Measurements from ENCODE around the gene TNFRSF18.
"Not testable (repeated sequence)": the region's sequence is repeated elsewhere in the genome, so short reads cannot be mapped to it uniquely, and the experiment has no call there.

Gene TNFRSF18

GRCh38 chr1:1196431-1197187, 9.8 kb downstream of the TNFRSF18 start:
- DNase-seq: no peak

DNA sequence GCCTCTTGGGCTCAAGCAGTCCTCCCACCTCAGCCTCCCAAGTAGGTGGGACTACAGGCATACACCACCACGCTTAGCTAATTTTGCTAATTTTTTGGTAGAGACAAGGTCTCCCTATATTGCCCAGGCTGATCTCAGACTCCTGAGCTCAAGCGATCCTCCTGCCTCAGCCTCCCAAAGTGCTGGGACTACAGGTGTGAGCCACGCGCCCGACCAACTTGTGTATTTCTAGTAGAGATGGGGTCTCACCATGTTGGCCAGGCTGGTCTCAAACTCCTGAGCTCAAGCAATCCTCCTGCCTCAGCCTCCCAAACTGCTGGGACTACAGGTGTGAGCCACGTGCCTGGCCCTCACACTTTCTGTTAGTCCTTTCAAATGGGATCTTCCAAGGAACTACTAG, 10.7 kb downstream of the TNFRSF18 start:
- not testable (repeated sequence) for DNase-seq

DNA sequence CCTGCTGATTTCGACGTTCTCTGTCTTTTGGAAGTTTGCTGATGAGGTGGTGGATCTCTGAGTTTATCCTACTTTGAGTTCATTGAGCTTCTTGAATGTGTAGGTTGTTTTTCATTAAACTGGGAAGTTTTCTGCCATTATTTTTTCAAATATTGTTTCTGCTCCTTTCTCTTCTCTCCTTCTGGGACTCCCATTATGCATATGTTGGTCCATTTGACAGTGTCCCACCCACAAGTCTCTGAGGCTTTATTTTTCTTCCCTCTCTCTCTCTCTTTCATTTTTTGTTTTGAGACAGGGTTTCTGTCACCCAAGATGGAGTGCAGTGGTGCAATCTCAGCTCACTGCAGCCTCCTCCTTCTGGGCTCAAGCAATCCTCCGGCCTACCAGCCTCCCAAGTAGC, 11.7 kb downstream of the TNFRSF18 start:
- no peak for DNase-seq

GRCh38 chr1:1191734-1192133, 14.7 kb downstream of the TNFRSF18 start:
- DNase-seq: no peak

DNA sequence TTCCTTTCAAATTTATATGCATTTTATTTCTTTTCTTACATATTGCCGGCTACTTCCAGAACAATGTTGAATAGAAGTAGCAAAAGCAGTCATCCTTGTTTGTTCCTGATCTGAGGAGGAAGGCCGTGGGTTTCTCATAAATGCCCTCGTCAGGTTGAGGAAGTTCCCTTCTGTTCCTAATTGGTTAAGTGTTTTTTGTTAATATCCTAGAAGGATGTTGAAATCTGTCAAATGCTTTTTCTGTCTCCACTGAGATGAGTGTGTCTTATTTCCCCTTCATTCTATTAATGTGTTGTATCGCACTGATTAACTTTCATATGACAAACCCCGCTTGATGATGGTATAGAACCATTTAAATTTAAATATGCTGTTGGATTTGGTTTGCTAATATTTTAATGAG, 17.3 kb downstream of the TNFRSF18 start:
- no peak for DNase-seq

GRCh38 chr1:1187938-1188337, 18.5 kb downstream of the TNFRSF18 start:
- no peak for DNase-seq

DNA sequence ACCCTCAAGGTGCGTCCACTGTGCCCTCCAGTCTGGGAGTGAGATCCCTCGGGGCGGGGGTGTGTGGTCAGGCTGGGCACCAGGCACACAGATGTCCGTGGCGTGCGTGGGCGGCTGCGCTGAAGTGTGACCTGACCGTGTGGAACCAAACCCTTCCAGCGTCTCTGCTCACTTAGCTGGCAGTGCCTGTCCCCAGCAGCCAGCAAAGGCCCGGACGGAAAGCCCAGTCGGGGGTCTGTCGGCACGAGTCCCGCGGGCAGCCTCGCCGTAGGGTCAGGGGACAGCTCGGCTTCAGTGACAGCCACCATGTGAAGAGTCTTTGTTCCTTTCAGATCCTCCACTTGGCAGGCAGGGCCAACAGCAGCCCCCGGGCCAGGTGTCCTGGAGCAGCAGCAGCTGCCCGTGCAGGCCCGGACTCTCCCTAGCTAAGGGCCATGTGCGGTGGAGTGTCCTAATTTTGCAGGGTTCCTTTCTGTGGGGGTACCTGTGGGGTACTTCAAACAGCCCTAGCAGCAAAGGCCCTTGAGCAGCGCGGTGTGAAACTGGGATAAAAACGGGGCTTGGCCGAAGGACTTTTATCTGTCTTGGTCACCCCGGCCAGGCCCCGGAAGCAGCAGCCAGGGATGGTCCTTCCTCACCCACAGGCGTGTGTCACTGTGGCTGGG, 21.2 kb downstream of the TNFRSF18 start:
- DNase-seq: no peak

GRCh38 chr1:1183833-1184775, 22.3 kb downstream of the TNFRSF18 start:
- no peak for DNase-seq

DNA sequence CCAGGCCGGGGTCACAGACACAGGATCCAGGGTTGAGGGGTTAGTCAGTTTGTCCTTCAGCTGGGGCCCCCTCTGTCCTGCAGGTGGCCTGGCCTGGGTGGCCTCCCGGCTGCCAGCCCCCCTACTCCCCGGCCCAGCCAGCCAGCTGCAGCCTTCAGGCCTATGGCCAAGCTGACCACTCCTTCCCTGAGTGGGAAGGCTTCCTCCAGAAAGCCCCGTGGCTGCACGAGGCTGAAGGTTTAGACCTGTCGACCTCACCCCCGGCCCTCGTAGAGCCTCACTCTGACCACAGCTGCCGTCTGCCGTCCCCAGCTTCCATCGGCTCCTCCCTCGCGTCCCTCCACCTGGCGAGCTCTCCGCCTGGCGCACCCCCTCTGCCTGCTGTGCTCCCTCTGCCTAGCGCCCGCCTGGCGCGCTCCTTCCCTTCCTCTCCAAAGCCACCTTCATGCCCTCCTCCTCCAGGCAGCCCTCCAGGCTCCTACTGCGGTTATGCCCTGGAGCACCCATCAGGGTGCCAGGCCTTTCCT, 23.1 kb downstream of the TNFRSF18 start:
- no peak for DNase-seq

- no peak for DNase-seq
Measured at GRCh38 chr1:1182491-1183220, 23.7 kb downstream of the TNFRSF18 start.

GRCh38 chr1:1181938-1182410, 24.4 kb downstream of the TNFRSF18 start:
- DNase-seq: no peak

- DNase-seq: no peak
Measured at GRCh38 chr1:1181129-1181937, 25.1 kb downstream of the TNFRSF18 start.

- no peak for DNase-seq
Measured at GRCh38 chr1:1179983-1180861, 26.2 kb downstream of the TNFRSF18 start.

GRCh38 chr1:1179346-1179982, 26.9 kb downstream of the TNFRSF18 start:
- no peak for DNase-seq

- no peak for DNase-seq
Measured at GRCh38 chr1:1178794-1179331, 27.5 kb downstream of the TNFRSF18 start.

- DNase-seq: no peak
Measured at GRCh38 chr1:1177452-1178206, 28.8 kb downstream of the TNFRSF18 start.

DNA sequence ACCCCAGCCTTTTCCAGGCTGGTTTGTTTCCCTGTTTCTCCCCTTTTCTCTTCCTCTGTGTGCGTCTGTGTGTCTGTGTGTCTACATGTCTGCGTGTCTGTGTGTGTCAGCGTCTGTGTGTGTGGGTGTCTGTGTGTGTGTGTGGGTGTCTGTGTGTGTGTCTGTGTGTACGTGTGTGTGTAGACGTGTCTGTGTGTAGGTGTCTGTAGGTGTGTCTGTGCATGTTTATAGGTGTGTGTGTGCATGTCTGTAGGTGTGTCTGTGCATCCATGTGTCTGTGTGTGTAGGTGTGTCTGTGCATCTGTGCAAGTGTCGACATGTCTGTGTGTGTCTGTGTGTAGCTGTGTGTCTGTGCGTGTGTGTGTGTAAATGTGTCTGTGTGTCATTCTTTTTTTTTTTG, 29.5 kb downstream of the TNFRSF18 start:
- no peak for DNase-seq

GRCh38 chr1:1176063-1176761, 30.2 kb downstream of the TNFRSF18 start:
- DNase-seq: not testable (repeated sequence)

Measured in effector CD8-positive, alpha-beta T cell (primary cell).